GM21381 (cell line): ENCODE data around the gene SMAD2.

Source experiments
- ATAC-seq: cut with Tn5 transposase; IDR thresholded peaks from one replicate; pipeline ENCODE4 v1.9.1; 2021; ENCODE audit warnings: mild to moderate bottlenecking, moderate library complexity; ENCODE audit not compliant: unreplicated experiment

The SMAD2 gene

GRCh38 chr18:47932603-47933002 lies 2.1 kb upstream of the SMAD2 start:
- no peak for ATAC-seq

GRCh38 chr18:47932190-47932589 lies 1.7 kb upstream of the SMAD2 start:
- no peak for ATAC-seq

- ATAC-seq, result no peak
Observed at GRCh38 chr18:47931718-47932103, 1.3 kb upstream of the SMAD2 start.

- peak; percentile 75 for ATAC-seq
Observed at GRCh38 chr18:47930931-47931717, 665 bp upstream of the SMAD2 start.

GRCh38 chr18:47929681-47930198 lies 719 bp downstream of the SMAD2 start:
- ATAC-seq, result no peak

- ATAC-seq, result no peak
Observed at GRCh38 chr18:47928466-47928865, 2.0 kb downstream of the SMAD2 start.

GRCh38 chr18:47926101-47926850 lies 4.2 kb downstream of the SMAD2 start:
- ATAC-seq, result no peak

- no peak for ATAC-seq
Observed at GRCh38 chr18:47919916-47920315, 10.5 kb downstream of the SMAD2 start.

GRCh38 chr18:47917923-47918610 lies 12.4 kb downstream of the SMAD2 start:
- ATAC-seq, result peak; percentile 55

- no peak for ATAC-seq
Observed at GRCh38 chr18:47915930-47916329, 14.5 kb downstream of the SMAD2 start.

- no peak for ATAC-seq
Observed at GRCh38 chr18:47915229-47915628, 15.2 kb downstream of the SMAD2 start.

GRCh38 chr18:47912794-47913585 lies 17.5 kb downstream of the SMAD2 start:
- no peak for ATAC-seq

GRCh38 chr18:47912343-47912742 lies 18.1 kb downstream of the SMAD2 start:
- no peak for ATAC-seq

- no peak for ATAC-seq
Observed at GRCh38 chr18:47911877-47912276, 18.6 kb downstream of the SMAD2 start.

GRCh38 chr18:47909484-47909883 lies 21.0 kb downstream of the SMAD2 start:
- ATAC-seq, result no peak

- no peak for ATAC-seq
Observed at GRCh38 chr18:47908592-47908991, 21.9 kb downstream of the SMAD2 start.

GRCh38 chr18:47906408-47906807 lies 24.1 kb downstream of the SMAD2 start:
- ATAC-seq, result no peak

- no peak for ATAC-seq
Observed at GRCh38 chr18:47903809-47904208, 26.6 kb downstream of the SMAD2 start.

GRCh38 chr18:47901624-47902362 lies 28.7 kb downstream of the SMAD2 start:
- ATAC-seq, result peak; percentile 92
